Stimulated activated CD4-positive, alpha-beta T cell treated with anti-CD3 and anti-CD28 coated beads, TNF-alpha, amount 100 ng/mL, for 24 hours (primary cell): ENCODE results near the gene POU5F1.
"Not testable (repeated sequence)": the region's sequence is repeated elsewhere in the genome, so short reads cannot be mapped to it uniquely, and the experiment has no call there.

Experiments used
- DNase-seq, 3 experiments: peaks; one replicate each; pipeline ENCODE4 v3.0.0-alpha.2; 2020; ENCODE audit warnings: low read depth in 3 of 3

The POU5F1 gene

DNA sequence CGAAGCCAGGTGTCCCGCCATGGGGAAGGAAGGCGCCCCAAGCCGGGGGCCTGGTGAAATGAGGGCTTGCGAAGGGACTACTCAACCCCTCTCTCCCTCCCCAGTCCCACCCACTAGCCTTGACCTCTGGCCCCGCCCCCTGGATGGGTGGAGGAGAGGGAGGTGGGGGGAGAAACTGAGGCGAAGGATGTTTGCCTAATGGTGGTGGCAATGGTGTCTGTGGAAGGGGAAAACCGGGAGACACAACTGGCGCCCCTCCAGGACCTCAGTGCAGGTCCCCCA, at the start of gene POU5F1:
POU5F1 (minus strand) TSS at position 83 of the 282 bp plus-strand sequence; CDS start at position 21, 62 bp downstream.
- DNase-seq = no peak

DNA sequence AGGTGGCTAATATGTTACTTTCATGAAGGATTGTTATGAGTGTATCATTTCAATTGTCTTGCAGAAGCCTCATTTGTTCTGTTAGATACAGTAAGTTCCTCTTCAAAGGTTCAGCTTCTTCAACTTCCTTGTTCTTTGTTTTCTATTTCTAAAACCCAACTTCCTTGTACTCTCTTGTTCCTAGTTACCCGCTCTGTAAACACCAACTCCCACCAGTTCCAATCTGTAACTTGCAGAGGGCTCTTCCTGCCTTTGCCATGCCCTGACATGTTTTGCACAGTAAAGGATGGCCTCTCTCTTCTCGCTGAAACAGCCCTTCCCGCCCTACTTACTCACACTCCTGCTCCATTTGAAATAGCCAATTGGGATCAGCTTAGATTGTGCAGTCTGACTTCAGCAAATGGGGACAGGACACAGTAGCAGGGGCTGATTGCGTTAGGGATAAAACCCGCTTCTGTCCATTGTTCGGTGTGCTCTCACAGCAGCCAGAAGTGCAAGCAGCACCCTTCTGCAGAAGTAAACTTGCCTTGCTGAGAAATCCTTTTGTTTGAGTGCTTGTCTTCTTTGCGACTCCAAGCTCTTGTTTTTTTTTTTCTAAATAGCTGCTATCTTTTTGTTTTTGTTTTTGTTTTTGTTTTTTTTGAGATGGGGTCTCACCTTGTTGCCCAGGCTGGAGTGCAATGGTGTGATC, 45.9 kb upstream of the POU5F1 start:
- DNase-seq = no peak

DNA sequence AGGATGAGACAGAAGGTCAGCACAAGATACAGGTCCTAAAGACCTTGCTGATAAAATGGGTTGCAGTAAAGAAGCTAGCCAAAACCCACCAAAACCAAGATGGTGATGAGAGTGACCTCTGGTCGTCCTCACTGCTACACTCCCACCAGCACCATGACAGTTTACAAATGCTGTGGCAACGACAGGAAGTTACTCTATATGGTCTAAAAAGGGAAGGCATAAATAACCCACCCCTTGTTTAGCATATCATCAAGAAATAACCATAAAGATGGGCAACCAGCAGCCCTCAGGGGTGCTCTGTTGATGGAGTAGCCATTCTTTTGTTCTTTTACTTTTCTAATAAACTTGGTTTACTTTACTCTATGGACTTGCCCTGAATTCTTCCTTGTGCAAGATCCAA, 44.7 kb upstream of the POU5F1 start:
- DNase-seq = not testable (repeated sequence)

DNA sequence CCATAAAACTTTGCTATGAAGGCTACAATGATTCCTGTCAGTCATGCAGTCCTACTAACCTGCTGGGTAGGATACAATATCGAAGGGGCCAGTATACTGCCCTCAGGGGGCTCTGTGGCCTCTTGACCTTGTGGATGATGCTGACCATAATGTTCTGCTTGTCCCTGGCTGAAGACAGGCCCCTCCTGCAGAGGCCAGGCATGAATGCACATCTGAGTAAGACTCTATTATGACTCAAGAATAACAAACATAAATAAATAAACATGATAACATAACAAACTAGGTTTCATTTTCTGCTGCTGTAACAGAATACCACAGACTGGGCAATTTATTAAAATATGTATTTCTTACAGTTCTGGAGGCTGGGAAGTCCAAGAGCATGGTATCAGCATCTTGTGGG, 44.0 kb upstream of the POU5F1 start:
- DNase-seq = no peak

DNA sequence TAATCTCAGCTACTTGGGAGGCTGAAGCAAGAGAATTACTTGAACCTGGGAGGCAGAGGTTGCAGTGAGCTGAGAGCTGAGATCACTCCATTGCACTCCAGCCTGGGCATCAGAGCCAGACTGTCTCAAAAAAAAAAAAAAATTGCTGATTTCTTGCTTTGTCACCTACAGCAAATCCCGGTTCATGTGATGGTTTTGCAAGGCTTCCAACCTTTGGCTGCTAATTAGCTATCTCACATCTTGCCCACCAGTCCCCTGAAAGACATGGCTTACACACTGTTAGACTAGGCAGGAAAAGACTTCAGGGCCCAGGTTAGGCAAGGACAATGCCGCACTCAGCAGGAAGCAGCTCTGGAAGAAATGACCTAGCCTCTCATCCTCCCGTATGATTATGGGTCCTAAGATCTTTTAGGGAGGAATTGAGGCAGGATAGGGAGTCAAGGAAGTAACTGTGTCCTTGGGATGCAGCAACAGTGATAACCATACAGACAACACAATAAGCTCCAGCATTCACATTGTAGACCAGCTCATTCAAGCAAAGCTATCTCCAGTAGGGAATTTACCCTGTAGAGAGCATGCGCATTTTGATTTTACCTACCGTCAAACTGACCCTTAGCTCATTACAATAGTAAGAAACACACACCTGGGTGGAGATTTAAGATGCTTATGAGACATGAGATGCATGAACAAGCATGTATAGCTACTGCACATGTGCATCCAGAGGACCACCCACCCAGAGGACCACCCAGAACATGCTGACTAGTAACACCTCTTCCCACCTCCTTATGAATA, 40.5 kb upstream of the POU5F1 start:
- no peak for DNase-seq

DNA sequence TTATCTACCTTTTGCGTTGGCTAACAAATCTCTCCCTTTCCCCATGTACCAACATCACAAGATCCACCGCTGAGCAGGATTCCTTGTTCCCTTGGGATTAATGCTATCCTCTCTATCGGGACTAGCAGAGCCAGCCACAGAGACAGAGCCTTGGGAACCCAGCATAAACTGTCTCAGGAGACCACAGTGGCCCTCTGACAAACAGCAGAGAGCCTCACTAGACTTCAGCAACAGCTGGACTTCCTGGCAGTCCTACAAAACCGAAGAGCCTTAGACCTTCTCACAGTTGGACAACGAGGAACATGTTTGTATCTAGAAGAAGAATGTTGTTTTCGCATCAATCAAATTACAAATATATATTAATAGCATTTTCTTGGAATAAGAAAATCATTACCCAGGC, 39.6 kb upstream of the POU5F1 start:
- no peak for DNase-seq

DNA sequence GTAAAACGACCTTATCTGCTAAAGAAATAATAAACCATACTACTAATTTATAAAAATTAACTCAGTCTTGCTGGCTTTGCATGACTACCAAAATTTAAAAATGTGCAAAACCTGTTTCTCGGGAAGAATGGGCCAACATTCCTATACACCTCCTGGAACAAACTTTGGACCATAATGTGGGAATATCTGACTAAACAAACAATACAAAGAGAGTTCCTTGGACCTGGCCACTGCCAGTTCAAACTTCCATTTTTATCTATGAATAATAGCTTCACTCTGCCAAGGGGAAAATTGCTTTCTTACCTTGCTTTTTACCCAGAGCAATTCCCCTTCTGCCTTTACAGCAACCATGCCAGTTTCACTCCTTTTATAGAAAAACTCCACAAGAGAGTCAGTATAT, 38.7 kb upstream of the POU5F1 start:
- DNase-seq = no peak

DNA sequence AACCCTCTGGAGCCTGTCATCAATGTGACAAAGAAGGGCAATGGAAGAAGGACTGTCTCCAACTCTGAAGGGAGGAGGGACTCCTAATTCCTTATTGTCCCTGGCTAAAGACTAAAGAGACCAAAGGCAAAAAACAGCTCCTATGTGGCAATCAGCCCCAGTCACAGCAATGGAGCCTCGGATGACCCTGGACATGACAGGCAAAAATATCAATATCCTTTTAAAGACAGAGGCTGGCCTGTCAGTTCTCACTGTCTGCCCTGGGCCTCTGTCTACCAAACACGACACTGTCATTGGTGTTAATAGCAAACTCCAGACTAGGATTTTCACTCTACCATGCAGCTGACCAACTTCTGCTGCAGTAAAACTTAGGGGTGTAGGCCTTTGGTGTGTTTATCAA, 38.0 kb upstream of the POU5F1 start:
- no peak for DNase-seq

DNA sequence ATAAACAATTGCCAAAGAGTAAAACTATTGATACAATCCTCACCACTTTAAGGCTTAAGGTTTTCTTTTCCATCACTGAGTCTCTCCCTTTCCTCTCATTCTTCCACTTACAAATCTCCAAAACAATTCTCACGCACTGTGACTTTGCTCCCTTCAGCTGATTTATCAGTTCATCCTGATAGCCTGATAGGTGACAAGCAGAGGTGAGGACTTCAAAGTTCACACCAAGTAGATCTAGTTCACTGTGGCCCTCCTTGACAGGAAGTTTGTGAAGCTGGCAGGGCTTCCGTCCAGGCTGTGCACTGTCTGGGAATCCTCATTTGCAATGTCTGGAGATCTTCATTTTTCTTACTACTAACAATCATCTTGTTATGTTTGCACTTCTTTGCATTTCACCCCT, 35.2 kb upstream of the POU5F1 start:
- no peak for DNase-seq

DNA sequence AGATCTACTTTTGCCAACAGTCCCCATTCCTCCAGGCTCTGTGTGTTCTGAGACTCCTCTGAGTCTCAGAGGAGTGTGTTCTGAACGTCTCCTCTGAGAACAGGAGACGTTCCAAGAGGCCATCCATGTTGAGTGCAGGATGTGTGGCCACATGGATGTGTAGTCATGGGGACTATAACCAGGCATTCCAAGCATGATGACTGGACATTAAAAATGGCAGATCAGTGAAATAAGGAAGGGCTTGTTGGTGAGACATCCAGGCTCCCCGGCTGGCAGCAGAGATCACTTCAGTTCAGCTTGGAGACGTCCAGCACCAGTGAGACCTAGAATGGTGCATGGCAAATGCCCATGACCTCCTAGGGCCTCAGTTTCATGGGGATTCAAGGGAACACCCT, 34.3 kb upstream of the POU5F1 start:
- DNase-seq = no peak

DNA sequence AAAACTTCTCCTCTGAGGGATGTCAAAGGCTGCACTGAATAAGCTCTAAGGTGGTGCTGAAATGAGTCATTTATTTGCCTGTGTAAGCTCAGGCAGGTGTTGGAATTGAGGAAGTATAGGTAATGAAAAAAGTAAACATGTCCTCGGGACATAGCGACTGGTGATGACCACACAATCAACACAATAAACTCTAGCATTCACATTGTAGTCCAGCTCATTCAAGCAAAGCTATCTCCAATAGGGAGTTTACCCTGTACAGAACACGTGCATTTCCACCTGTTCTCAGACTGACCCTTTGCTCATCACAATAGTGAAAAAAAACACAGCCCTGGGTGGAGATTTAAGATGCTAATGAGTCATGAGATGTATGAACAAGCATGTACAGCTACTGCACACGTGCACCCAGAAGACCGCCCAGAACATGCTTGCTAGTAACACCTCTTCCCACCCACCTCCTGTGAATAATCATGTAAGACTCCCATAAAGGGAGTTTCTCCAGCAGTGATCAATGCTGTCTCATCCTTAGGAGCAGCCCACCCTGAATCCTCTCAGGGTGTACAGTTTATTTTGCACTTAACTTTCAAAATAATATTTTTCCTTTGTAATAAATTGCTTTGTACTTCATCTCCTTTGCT, 33.0 kb upstream of the POU5F1 start:
- peak in 2 of 3 experiments; percentile 54 for DNase-seq

DNA sequence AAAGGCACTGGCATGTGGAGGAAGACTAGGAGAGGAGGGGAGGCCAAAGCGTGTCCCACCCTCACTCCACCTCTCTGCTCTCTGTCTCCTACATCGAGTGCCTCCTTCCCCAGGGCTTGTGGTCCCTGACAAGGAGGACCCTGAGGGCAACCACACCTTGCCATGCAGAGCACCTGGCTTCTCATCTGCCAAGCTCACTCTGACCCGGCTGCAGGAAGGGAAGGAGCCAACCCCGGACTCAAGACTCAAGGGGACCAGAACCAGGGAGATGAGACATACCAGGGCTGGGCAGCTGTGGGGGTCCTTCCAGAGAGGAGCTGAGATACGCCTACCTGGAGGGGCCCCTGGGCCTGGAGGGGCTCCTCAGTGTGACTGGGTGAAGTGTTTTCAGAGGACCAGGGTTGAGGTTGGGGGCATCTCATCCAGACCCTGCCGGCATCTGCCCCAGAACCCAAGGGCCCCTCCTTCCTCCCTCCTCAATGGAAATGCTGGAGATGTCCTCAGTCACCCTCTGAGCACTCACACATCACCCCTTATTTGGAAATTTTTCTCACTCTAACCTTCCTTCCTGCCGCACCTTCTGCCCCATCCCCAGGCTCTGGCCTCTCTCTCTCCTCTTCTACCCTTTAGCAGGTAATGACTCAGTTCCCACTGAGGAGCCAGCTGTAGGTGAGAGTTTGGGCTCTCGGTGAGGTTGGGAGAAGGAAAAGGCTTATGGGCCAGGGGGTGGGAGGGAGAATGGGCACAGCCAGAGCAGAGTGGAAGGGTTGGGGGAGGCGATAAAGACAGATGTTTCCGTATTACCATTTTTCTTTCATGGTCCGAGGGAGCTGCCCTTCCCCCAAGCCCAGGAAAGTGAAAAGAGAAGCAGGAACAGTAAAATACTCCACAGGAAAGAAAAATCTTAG, 32.0 kb upstream of the POU5F1 start:
- peak in 1 of 3 experiments; percentile 11 for DNase-seq

DNA sequence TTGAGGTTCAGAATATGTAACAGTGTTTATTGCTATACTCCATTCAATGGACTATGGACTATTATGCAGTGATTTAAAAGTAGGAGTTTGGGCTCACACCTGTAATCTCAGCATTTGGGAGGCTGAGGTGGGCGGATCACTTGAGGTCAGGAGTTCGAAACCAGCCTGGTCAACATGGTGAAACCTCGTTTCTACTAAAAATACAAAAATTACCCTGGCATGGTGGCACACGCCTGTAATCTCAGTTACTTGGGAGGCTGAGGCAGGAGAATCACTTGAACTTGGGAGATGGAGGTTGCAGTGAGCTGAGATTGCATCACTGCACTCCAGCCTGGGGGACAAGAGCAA, 28.6 kb upstream of the POU5F1 start:
- not testable (repeated sequence) for DNase-seq

DNA sequence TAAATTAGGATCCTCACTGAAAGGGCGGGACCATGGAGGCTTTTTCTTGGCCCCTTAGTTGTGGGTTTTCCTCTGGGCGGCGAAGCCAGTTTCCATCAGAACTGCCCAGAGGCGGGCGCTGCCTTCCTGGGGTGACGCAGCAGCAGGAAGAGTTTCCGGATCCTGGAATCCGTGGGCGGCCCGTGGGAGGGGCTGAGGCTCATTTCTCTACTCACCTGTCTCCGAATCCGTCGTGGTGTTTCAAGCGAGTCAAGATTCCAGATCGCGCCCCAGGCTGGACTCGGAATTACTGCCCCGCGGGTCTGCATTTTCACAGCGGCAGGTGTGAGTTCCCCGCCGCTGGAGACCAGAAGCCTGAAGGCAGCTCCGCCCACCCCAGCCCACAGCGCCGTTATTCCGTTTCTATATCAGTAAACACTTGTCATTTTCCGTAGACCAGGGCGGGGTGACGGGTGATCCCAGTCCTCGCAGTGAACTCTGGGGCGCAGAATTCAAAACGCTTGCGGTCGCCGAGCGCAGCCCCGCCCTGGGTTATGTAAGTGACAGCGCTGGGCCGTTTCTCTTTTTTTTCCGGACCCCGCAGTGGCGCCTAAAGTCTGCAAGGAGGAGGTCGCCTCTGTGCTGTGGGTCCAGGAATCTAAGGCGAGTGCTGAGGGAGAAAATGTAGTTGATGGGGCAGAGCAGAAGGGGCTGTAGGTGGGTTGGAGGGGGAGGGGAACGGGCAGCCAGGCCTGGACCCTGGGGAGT, 27.2 kb upstream of the POU5F1 start:
- DNase-seq = peak; percentile 81 to 91 (median 85)

DNA sequence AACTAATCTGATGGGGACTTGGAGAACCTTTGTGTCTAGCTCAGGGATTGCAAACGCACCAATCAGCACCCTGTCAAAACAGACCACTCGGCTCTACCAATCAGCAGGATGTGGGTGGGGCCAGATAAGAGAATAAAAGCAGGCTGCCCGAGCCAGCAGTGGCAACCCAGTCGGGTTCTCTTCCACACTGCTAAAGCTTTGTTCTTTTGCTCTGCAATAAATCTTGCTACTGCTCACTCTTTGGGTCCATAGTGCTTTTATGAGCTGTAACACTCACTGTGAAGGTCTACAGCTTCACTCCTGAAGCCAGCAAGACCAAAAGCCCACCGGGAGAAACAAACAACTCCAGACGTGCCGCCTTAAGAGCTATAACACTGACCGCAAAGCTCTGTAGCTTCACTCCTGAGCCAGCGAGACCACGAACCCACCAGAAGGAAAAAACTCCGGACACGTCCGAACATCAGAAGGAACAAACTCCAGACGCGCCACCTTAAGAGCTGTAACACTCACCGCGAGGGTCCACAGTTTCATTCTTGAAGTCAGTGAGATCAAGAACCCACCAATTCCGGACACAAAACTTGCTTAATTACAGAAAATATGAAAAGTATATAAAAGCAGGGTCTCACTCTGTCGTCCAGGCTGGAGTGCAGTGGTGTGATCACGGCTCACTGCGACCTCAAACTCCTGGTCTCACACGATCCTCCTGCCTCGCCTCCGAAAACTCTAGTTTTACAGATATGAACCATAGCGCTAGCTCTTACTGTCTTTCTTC, 26.0 kb upstream of the POU5F1 start:
- not testable (repeated sequence) for DNase-seq

DNA sequence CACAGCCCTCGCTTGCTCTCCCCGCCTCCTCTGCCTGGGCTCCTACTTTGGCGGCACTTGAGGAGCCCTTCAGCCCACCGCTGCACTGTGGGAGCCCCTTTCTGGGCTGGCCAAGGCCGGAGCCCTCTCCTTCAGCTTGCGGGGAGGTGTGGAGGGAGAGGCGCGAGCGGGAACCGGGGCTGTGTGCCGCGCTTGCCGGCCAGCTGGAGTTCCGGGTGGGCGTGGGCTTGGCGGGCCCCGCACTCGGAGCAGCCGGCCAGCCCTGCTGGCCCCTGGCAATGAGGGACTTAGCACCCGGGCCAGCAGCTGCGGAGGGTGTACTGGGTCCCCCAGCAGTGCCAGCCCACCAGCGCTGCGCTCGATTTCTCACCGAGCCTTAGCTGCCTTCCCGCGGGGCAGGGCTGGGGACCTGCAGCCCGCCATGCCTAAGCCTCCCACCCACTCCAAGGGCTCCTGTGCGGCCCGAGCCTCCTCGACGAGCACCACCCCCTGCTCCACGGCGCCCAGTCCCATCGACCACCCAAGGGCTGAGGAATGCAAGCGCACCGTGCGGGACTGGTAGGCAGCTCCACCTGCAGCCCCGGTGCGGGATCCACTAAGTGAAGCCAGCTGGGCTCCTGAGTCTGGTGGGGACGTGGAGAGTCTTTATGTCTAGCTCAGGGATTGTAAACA, 25.0 kb upstream of the POU5F1 start:
- DNase-seq = not testable (repeated sequence)

DNA sequence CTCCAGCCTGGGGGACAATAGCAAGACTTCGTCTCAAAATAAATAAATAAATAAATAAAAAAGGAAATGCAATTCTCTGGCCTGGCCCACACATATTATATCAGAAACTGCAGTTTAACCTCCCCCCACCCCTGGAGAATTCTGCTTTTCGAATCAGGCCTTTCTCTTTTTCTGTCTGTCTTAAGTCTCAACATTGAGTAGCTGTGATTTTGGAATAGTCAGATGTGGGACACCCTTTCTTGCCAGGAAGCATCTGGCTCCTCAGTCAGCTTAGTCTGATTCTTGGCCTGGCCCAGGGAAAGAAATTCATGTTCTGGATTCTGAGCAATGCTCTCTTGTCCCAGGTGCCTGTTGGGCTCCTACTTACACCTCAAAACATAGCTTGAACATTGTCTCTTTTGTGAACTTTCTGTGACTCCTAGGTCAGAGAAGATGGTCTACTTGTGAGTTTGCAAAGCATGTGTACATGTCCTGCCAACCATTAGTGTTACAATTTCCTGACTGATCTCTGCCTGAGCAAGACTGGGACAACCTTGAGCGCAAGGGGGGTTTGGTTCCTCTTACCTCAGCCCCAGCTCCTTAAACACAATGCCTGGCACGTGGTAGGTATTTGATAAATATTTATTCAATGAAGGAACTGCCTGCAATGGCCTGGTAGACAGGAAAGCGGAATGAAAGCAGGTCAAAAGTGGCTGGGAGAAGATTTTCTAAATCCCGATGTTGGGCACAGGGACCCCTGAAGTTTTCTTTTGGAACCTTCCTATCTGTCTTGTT, 23.8 kb upstream of the POU5F1 start:
- no peak for DNase-seq

DNA sequence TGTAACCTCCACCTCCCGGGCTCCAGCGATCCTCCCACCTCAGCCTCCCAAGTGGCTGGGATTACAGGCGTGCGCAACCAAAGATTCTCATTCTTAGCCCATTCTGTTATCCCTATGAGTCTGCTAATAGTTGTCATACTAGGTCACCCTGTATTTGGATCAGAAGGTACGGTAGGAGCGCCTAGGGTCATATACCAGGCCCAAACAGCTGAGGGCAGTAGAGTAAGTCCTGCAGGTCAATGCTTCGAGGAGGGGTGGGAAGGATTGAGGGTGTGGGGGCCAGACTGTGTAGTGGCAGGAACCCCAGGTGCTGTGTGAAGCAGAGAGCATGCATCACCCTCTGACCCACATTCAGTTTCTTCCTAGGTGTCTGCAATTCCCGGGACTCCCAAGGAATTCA, 22.7 kb upstream of the POU5F1 start:
- no peak for DNase-seq

DNA sequence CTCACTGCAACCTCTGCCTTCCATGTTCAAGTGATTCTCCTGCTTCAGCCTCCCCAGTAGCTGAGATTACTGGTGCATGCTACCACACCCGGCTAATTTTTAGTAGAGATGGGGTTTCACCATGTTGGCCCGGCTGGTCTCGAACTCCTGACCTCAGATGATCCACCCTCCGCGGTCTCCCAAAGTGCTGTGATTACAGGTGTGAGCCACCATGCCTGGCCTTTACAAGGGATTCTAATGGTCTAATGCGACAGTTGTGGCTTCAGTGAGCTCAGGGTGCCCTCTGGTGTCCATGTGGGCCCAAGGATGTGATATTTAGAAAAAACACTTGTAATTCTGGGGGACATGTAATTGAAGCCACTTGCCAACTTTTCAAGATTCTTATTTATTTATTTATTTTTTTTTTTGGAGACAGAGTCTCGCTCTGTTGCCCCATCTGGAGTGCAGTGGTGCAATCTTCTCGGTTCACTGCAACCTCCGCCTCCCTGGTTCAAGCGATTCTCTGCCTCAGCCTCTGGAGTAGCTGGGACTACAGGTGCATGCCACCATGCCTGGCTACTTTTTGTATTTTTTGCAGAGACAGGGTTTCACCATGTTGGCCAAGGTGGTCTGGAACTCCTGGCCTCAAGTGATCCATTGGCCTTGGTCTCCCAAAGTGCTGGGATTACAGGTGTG, 22.1 kb upstream of the POU5F1 start:
- DNase-seq = peak in 2 of 3 experiments; percentile 43 to 56
